ENCODE data around the gene KPTN.

The KPTN gene

GRCh38 chr19:47469363-47469700 is 14.7 kb downstream of the KPTN start:
- peaks cover 1% of the 10 kb centered on the region; the same call in 1 of the 2 replicates for H3K27me3 ChIP-seq (replicated peaks; ENCODE audit: control insufficient read depth, insufficient read depth, low read length)
- no peaks in the 10 kb centered on the region for H3K36me3 ChIP-seq (ENCODE audit: control insufficient read depth, insufficient read depth, low read length)
- no peak overlapping the region for H3K4me3 ChIP-seq (replicated peaks; ENCODE audit: low read depth, low read length)
- TF ChIP-seq, protein P1, sequence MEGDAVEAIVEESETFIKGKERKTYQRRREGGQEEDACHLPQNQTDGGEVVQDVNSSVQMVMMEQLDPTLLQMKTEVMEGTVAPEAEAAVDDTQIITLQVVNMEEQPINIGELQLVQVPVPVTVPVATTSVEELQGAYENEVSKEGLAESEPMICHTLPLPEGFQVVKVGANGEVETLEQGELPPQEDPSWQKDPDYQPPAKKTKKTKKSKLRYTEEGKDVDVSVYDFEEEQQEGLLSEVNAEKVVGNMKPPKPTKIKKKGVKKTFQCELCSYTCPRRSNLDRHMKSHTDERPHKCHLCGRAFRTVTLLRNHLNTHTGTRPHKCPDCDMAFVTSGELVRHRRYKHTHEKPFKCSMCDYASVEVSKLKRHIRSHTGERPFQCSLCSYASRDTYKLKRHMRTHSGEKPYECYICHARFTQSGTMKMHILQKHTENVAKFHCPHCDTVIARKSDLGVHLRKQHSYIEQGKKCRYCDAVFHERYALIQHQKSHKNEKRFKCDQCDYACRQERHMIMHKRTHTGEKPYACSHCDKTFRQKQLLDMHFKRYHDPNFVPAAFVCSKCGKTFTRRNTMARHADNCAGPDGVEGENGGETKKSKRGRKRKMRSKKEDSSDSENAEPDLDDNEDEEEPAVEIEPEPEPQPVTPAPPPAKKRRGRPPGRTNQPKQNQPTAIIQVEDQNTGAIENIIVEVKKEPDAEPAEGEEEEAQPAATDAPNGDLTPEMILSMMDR (IDR thresholded peaks at IDR 0.05; ENCODE audit: insufficient read depth, low read length, poor library complexity, severe bottlenecking) = no peak
- no peak for DNase-seq (ENCODE audit: extremely low read depth, insufficient read length)

DNA sequence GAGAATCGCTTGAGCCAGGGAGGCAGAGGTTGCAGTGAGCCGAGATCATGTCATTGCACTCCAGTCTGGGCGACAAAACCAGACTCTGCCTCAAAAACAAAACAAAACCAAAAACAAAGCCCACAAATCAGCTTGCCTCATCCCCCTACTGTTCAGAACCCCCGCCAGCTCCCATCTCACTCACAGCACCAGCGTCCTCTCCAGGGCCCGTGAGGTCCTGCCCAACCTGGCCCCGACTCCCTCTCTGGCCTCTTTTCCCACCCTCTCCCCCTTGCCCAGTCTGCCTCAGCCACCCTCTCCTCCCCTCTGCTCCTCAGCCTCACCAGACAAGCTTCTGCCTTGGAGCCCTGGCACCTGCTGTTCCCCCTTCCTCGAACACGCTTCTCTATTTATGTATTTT is 16.1 kb downstream of the KPTN start:
- H3K27me3 ChIP-seq (replicated peaks; ENCODE audit: control insufficient read depth, insufficient read depth, low read length) = peaks cover 1% of the 10 kb centered on the region; the same call in 1 of the 2 replicates
- no peak for DNase-seq (ENCODE audit: extremely low read depth, insufficient read length)
- TF ChIP-seq, protein P1 (IDR thresholded peaks at IDR 0.05; ENCODE audit: insufficient read depth, low read length, poor library complexity, severe bottlenecking) = no peak
- H3K36me3 ChIP-seq (ENCODE audit: control insufficient read depth, insufficient read depth, low read length) = no peaks in the 10 kb centered on the region
- H3K4me3 ChIP-seq (replicated peaks; ENCODE audit: low read depth, low read length) = no peak overlapping the region

GRCh38 chr19:47465957-47466356 is 18.1 kb downstream of the KPTN start:
- Histone ChIP-seq H3K36me3 (ENCODE audit: control insufficient read depth, insufficient read depth, low read length) (no peaks in the 10 kb centered on the region), H3K4me3 (replicated peaks; ENCODE audit: low read depth, low read length) (no peak overlapping the region), H3K27me3 (replicated peaks; ENCODE audit: control insufficient read depth, insufficient read depth, low read length) (peaks cover 1% of the 10 kb centered on the region; the same call in 1 of the 2 replicates)
- no peak for DNase-seq (ENCODE audit: extremely low read depth, insufficient read length)
- TF ChIP-seq, protein P1 (IDR thresholded peaks at IDR 0.05; ENCODE audit: insufficient read depth, low read length, poor library complexity, severe bottlenecking) = no peak

GRCh38 chr19:47464675-47465419 is 19.2 kb downstream of the KPTN start:
- DNase-seq (ENCODE audit: extremely low read depth, insufficient read length) = no peak
- Histone ChIP-seq H3K36me3 (ENCODE audit: control insufficient read depth, insufficient read depth, low read length) (no peaks in the 10 kb centered on the region), H3K27me3 (replicated peaks; ENCODE audit: control insufficient read depth, insufficient read depth, low read length) (peaks cover 1% of the 10 kb centered on the region; the same call in 1 of the 2 replicates), H3K4me3 (replicated peaks; ENCODE audit: low read depth, low read length) (no peak overlapping the region)
- TF ChIP-seq, protein P1 (IDR thresholded peaks at IDR 0.05; ENCODE audit: insufficient read depth, low read length, poor library complexity, severe bottlenecking) = no peak

GRCh38 chr19:47461876-47462275 is 22.1 kb downstream of the KPTN start:
- no peak for DNase-seq (ENCODE audit: extremely low read depth, insufficient read length)
- H3K4me3 ChIP-seq (replicated peaks; ENCODE audit: low read depth, low read length) = no peak overlapping the region
- TF ChIP-seq, protein P1 (IDR thresholded peaks at IDR 0.05; ENCODE audit: insufficient read depth, low read length, poor library complexity, severe bottlenecking) = no peak
- H3K27me3 ChIP-seq (replicated peaks; ENCODE audit: control insufficient read depth, insufficient read depth, low read length) = peaks cover 1% of the 10 kb centered on the region; the same call in 1 of the 2 replicates
- no peaks in the 10 kb centered on the region for H3K36me3 ChIP-seq (ENCODE audit: control insufficient read depth, insufficient read depth, low read length)
